GM18502 (cell line): ENCODE measurements around the gene MX1.

Experiments used
- ATAC-seq: cut with Tn5 transposase; IDR thresholded peaks from one replicate; pipeline ENCODE4 v1.9.1; 2021; ENCODE audit warnings: mild to moderate bottlenecking; ENCODE audit not compliant: unreplicated experiment, poor library complexity

Gene MX1

GRCh38 chr21:41453198-41453597 lies 27.2 kb downstream of the MX1 start:
- ATAC-seq = no peak

- ATAC-seq = no peak
Observed at GRCh38 chr21:41453761-41454160, 27.7 kb downstream of the MX1 start.

DNA sequence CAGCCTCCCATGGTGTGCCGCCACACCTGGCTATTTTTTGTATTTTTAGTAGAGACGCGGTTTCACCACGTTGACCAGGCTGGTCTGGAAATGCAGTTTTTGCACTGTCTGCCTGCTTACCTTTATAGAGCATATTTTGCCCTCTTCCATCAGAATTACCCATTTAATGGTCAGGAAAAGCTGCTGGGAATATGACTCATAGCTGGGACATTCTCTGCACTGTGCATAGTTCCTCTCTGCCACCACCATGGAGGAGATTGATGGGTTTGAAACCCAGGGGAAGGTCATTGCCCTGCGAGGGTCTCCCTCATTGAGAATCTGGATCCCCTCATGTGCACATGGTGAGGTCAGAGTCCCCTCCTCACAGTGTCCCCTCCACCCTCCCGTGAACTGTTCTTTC lies 32.1 kb downstream of the MX1 start:
- ATAC-seq = no peak

- ATAC-seq = no peak
Observed at GRCh38 chr21:41458559-41458958, 32.5 kb downstream of the MX1 start.

- ATAC-seq = peak; percentile 28
Observed at GRCh38 chr21:41459884-41460534, 34.0 kb downstream of the MX1 start.

DNA sequence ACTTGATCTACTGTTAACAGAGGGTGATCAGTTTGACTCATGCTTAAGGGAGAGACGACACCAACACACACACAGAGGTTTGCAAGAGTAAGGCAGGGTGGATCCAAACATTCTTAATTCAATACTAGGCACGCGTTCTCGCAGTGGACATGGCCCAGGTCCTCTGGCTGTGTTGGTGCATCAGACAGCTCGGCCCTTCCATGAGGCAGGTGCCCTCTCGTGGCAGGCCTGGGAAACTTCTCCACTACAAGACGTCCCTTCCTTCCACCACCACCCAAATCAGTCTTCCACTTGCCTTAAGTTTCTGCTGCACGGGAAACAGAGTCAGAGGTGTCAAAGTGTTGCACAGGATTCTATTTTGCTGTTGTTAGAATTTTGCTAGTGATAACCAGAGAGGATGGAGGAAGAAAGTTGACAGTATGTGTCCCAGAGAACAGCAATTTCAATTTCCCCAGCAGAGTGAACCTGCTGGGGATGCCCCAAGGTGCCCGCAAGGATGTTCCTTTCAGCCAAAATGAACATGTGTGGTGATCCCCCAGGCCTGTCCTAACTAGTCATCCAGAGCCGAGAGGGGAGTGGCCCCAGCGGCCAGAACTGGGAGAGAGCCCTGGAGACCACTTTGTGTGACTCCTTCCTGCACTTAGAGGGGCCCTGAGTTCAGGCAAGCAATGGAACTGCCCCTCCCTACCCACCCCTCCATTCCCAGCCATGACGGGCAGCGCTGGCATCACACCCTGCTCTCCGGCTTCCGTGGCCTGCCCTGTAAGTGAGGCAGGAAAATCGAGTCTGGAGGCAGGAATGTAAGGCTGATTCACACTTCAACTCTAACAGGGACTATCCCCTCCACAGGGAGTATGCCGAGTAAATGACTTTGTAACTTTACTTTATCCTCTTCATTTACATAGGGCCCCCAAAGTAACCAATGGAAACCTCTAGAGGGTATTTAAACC lies 34.8 kb downstream of the MX1 start:
- peak; percentile 52 for ATAC-seq

DNA sequence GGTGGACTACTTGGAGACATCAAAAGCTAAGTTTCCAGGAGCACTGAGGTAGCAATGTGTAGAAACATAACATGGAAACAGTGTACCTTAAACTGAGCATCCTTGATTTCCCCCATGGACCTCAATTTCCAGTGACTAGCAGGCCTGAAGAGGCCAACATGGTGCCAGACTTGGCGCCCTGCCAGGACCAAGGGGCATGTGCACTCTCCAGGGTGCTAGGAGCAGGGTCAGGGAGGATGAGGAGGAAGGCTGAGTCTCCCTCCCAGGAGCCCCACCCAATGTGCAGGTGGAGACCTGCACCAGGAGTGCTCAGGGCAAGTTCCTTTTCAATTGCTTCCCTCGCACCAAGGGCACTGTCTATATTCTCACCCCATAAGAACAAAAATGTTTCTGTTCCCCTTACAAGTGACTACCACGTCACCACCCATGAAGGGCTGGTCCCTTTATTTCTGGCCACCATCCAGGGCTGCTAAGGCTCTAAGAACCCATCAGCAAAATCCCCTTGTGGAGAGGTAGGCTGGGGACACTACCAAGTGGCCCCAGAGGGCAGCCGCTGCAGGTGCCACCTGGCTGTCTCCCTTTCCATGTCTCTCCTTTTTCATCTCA lies 39.2 kb downstream of the MX1 start:
- ATAC-seq = no peak

GRCh38 chr21:41466024-41466820 lies 40.2 kb downstream of the MX1 start:
- ATAC-seq = no peak

GRCh38 chr21:41470054-41470453 lies 44.0 kb downstream of the MX1 start:
- ATAC-seq = no peak

DNA sequence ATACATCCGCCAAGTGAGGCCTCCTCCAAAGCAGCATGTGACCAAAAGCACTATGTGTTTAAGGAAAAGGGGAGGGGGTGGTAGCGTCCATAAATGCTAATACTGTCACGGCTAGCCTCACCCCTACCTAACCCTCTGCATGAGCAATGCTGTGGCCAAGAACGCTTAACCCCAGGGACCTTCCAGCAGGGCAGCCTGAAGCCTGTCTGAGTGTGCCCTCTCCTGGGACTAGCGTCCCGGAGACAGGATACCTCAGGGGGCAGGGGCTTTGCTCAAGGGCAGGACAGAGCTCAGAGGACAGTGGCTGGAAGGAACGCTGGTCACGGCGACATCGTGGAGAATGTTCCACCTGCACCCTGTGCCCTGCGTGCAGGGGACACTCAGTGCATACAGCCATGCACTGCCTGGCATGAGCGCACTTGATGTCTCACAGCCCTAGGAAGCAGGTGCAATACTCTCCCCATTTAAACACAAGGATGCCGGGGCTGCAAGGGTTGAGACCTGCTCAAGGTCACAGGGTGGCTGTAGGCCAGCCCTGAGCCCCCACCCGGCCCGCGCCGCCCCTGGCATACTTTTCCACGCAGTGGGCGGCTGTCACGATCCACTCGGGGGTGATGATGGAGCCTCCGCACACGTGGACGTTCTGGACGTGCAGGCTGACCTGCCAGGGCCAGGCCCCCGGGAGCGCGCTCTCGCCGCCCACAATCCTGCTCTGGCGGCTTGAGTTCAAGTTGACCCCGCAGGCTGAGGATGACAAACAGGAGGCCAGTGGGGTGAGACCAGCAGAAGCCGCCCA lies 46.9 kb downstream of the MX1 start:
- no peak for ATAC-seq

DNA sequence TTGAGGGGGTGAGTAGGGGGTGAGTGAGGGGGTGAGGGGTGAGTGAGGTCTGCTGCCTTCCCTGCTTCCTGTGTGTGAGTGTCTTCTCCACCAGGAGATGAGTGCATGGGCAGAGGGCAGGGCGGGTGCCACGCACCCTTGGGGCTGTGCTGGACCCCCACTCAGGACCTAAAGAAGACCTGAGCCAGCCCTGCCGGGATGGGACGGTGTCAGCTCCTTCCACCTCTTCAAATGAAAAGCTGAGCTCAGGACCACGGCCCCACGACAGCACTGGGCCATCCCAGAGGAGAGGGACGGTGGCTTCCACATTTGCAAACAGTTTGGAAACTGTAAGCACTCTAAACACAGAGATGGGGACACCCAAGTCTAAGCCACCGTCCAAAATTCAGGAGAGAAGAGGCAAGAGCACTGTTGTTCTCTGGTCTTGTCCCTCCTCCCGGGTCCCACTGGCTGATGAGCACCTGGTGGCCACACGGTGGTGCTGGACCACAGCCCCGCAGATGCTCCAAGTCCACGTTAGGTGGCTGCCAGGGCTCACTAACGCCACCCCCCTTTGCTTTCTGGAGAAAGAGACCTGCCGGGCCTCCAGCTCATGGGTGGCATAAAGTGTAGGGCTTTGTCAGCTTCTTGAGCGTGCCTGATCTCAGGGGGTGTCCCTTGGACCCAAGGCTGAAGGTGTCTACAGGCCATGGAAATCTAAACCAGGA lies 49.8 kb downstream of the MX1 start:
- no peak for ATAC-seq

GRCh38 chr21:41477641-41478318 lies 51.7 kb downstream of the MX1 start:
- ATAC-seq = no peak

DNA sequence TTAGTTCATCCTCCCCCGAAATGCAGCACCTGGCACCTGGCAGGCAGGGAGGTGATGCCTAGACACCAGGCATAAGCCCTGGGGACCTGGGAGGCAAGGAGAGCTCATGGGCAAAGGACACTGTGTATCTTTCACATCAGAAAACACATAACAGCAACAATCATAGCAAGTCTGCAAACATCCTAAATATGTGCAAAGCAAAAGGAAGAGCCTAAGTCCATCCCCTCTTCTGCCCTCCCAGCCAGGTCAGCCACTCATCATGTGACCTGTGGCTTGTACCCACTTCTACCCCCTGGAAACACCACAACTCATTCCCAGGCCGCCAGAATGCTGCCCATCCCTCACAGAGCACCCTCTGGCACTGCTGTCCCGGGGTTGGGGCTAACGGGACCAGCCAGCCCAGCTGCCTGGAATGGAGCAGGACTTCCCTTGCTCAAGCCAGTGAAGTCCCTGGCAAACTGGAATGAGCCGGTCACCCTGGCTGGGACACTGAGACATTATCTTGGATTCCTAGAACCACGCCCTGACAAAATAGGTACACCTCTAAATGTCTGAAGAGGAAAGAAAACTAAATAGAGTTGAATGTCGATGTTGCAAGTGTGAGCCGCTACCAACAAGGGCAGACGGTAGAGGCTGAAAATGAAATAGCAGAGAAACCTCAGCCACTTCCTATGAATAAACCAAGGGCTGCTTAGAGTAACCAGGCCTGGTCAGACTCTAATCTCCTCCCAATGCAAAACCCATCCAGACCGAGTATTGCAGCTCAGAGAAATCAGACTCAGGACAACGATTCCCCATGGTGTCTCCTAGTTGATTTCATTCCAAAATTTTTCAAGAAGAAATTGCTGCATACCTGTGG lies 52.5 kb downstream of the MX1 start:
- ATAC-seq = no peak

- no peak for ATAC-seq
Observed at GRCh38 chr21:41479686-41480085, 53.6 kb downstream of the MX1 start.

DNA sequence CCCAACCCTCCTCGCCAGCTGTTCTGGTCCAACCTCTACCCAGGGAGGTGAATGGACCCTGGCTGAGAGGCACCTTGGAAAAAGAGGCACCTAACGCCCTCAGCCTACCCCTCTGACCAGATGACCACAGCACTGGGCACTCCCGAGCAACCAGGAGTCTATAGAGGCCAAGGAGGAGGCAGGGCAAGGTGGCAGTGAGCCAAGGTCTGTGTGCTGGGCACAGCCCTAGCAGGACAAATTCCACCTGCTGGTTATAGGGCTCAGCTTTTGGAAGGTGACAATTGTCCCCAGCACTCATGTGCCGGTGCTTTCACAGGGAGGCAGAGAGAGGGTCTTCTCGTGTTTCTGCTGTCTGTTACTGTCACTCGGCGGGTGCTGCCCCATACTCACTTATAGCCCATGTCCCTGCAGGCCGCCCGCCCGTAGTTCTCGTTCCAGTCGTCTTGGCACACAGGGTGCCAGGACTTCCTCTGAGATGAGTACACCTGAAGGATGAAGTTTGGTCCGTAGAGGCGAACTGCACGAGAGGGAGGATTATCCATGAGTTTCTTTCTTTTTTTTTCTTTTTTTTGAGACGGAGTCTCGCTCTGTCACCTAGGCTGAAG lies 54.1 kb downstream of the MX1 start:
- no peak for ATAC-seq

DNA sequence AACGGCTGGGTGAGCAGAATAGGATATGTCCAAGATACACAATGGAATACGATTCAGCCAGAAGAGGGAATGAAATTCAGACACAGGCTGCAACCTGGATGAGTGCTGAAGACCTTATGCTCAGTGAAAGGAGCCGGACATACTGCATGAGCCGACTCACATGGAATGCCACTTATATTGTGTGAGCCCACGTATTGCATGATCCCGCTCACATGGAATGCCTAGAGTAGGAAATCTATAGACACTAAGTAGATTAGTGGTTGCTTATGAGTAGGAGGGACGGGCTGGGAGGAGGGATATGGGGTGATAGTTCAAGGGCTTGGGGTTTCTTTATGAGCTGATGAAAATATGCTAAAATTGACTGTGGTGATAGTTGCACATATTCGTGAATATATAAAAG lies 55.2 kb downstream of the MX1 start:
- no peak for ATAC-seq

DNA sequence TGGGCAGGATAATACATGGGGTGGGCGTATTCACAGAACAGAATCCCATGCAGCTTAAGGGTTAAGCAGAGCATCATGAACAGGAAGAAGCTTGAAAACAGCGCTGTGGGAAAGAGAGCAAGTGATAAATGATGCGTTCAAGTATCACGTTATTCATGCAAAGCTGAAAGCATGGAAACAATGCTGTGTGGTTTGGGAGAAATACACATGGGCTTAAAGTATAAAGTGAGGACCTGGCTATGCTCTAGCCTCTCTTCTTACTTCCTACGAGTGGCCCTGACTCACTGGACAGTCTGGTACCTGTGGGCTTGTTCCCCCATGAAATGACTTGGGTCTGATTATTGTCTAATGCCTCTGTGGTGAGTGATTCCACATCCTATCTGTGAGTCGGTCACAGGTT lies 56.3 kb downstream of the MX1 start:
- no peak for ATAC-seq
